Hepatocyte (in vitro differentiated cells): ENCODE results near the gene LOXHD1. TPM values are rescaled to one million over a fixed set of nuclear protein-coding genes. Genes with fewer than 3 reads are reported as not detected.

Source experiments
- DNase-seq: peaks from one replicate; pipeline ENCODE4 v3.0.0-alpha.2; 2016; ENCODE audit warnings: low spot score
- H2AFZ ChIP-seq: fragments of 200-600 bp; sonication (generic); 2 replicates; pipeline ENCODE4 v1.6.0; 2016; ENCODE audit warnings: antibody characterized with exemption, mild to moderate bottlenecking
- H3K27ac ChIP-seq: fragments of 200-600 bp; sonication (generic); 2 replicates; pipeline ENCODE4 v1.5.1; 2016; ENCODE audit warnings: mild to moderate bottlenecking
- H3K27me3 ChIP-seq: fragments of 200-600 bp; sonication (generic); 2 replicates; pipeline ENCODE4 v1.6.1; 2016
- H3K36me3 ChIP-seq: fragments of 200-600 bp; sonication (generic); replicated peaks from 2 replicates; pipeline ENCODE4 v1.5.1; 2016; ENCODE audit warnings: low read depth; ENCODE audit not compliant: insufficient read depth
- H3K4me1 ChIP-seq: fragments of 200-600 bp; sonication (generic); 2 replicates; pipeline ENCODE4 v1.5.1; 2016; ENCODE audit warnings: mild to moderate bottlenecking, moderate library complexity; ENCODE audit not compliant: insufficient read depth
- H3K4me2 ChIP-seq: fragments of 200-600 bp; sonication (generic); 2 replicates; pipeline ENCODE4 v1.6.0; 2016
- H3K4me3 ChIP-seq: fragments of 200-600 bp; sonication (generic); 2 replicates; pipeline ENCODE4 v1.5.1; 2016; ENCODE audit warnings: mild to moderate bottlenecking
- H3K79me2 ChIP-seq: fragments of 200-600 bp; sonication (generic); 2 replicates; pipeline ENCODE4 v1.6.0; 2017; ENCODE audit warnings: mild to moderate bottlenecking
- H3K9me2 ChIP-seq: fragments of 200-600 bp; sonication (generic); replicated peaks from 2 replicates; pipeline ENCODE4 v1.6.0; 2017; ENCODE audit warnings: mild to moderate bottlenecking; ENCODE audit not compliant: insufficient read depth
- H3K9me3 ChIP-seq: fragments of 200-600 bp; sonication (generic); 2 replicates; pipeline ENCODE4 v1.5.1; 2016; ENCODE audit warnings: low read depth, mild to moderate bottlenecking
- H4K20me1 ChIP-seq: fragments of 200-600 bp; sonication (generic); 2 replicates; pipeline ENCODE4 v1.6.0; 2016; ENCODE audit warnings: mild to moderate bottlenecking; ENCODE audit not compliant: insufficient read depth, poor library complexity, severe bottlenecking
- EZH2 ChIP-seq: fragments of 200-600 bp; sonication (generic); IDR thresholded peaks from 2 replicates; pipeline ENCODE4 v1.6.1; 2016; ENCODE audit warnings: antibody characterized with exemption, mild to moderate bottlenecking, borderline replicate concordance
- EZH2phosphoT487 ChIP-seq: fragments of 200-600 bp; sonication (generic); IDR thresholded peaks from one replicate; pipeline ENCODE4 v1.6.1; 2018; ENCODE audit warnings: antibody characterized with exemption, mild to moderate bottlenecking, low read depth, moderate library complexity; ENCODE audit not compliant: unreplicated experiment, severe bottlenecking
- WGBS: methylation state at CpG from one replicate; pipeline ENCODE4 v1.1.6; 2016; ENCODE audit warnings: low lambda C conversion rate; ENCODE audit errors: missing lambda C conversion rate; 5-methylcytosine and 5-hydroxymethylcytosine counted together
- polyA plus RNA-seq: library from polyadenylated mRNA; unstranded; fragments of >200 nt; fragmentation: Nextera tagmentation; extraction: Ambion mirVana; gene quantifications from 2 replicates; pipeline ENCODE4 v1.2.1, GENCODE V29; 2016
- total RNA-seq: library from RNA; depleted of rRNA; stranded (reverse); fragments of >200 nt; gene quantifications from 2 replicates; pipeline ENCODE4 v1.2.3, GENCODE V29; 2014
- TF ChIP-seq, protein P1 (sequence below): fragments of 200-600 bp; sonication (generic); IDR thresholded peaks from 2 replicates; pipeline ENCODE4 v1.5.1; 2016; ENCODE audit warnings: antibody characterized with exemption, mild to moderate bottlenecking; ENCODE audit not compliant: poor library complexity

The LOXHD1 gene
- total and polyA plus RNA-seq, 2 experiments from 2014 or later, result not detected

DNA sequence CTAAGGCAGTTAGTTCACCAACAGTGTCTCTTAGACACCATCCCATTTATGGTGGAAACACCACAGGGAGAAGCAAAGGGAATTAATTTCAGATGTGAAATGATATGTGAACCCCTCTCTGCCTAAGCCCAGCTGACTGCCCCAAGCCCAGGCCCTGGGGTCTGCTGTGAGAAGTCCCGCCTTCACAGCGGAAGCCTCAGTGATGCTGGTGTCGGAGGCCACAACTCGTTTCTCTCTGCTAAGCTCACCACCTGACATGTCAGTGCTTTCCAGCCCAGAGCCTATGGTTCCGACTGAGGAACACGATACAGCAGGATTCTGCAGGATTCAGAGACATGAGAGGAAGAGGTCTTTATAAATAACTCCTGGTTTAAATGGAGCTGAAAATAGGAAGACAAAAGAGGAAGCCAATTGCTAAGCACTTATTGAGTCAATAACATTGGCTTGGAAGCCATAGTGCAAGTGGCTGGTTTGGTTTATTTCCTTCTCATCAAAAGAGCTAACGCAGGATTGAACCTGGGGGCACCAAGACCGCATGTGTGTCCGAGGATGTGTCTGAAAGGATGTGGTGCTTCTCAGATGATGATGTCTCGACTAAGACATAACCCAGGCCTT is 21.9 kb upstream of the LOXHD1 start:
- Histone ChIP-seq H4K20me1 (no peaks in the 10 kb centered on the region), H2AFZ (no peak overlapping the region), H3K27ac (no peak overlapping the region), H3K9me3 (no peaks in the 10 kb centered on the region), H3K79me2 (no peaks in the 10 kb centered on the region), H3K36me3 (no peaks in the 10 kb centered on the region), H3K4me1 (no peaks in the 10 kb centered on the region), H3K4me3 (no peak overlapping the region), H3K27me3 (no peaks in the 10 kb centered on the region), H3K4me2 (no peak overlapping the region), H3K9me2 (no peaks in the 10 kb centered on the region)
- TF ChIP-seq EZH2 (no peak), EZH2phosphoT487 (no peak)
- TF ChIP-seq, protein P1, sequence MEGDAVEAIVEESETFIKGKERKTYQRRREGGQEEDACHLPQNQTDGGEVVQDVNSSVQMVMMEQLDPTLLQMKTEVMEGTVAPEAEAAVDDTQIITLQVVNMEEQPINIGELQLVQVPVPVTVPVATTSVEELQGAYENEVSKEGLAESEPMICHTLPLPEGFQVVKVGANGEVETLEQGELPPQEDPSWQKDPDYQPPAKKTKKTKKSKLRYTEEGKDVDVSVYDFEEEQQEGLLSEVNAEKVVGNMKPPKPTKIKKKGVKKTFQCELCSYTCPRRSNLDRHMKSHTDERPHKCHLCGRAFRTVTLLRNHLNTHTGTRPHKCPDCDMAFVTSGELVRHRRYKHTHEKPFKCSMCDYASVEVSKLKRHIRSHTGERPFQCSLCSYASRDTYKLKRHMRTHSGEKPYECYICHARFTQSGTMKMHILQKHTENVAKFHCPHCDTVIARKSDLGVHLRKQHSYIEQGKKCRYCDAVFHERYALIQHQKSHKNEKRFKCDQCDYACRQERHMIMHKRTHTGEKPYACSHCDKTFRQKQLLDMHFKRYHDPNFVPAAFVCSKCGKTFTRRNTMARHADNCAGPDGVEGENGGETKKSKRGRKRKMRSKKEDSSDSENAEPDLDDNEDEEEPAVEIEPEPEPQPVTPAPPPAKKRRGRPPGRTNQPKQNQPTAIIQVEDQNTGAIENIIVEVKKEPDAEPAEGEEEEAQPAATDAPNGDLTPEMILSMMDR, result no peak
- WGBS, result 86% methylated on average over 10 of the region's 10 CpGs
- no peak for DNase-seq

DNA sequence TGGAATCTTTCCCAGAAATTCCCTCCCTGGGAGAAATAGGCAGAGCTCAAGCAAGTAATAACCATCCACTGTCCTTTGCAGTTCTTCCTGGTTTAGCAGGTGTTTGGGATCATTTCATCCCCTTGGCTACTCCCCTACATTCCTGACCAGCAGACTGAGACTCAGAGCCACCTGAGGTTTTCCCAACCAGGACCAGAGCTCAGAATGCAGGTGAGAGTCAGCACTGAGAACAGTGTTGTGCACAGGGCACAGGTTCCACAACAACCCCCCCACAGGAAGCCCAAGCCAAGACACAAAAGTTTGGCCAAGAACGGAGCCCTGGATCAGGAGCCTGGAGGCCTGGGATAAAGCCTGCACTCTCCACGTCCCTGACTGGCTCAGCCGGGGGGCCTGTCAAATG is 21.0 kb upstream of the LOXHD1 start:
- H3K4me3 ChIP-seq, result no peak overlapping the region
- H3K9me2 ChIP-seq, result no peaks in the 10 kb centered on the region
- H3K36me3 ChIP-seq, result no peaks in the 10 kb centered on the region
- no peaks in the 10 kb centered on the region for H4K20me1 ChIP-seq
- no peak overlapping the region for H2AFZ ChIP-seq
- no peaks in the 10 kb centered on the region for H3K79me2 ChIP-seq
- no peak overlapping the region for H3K27ac ChIP-seq
- WGBS, result 61% methylated on average over 3 of the region's 3 CpGs
- no peak overlapping the region for H3K4me2 ChIP-seq
- H3K9me3 ChIP-seq, result no peaks in the 10 kb centered on the region
- TF ChIP-seq EZH2 (no peak), EZH2phosphoT487 (no peak)
- TF ChIP-seq, protein P1, result no peak
- no peaks in the 10 kb centered on the region for H3K4me1 ChIP-seq
- DNase-seq, result no peak
- H3K27me3 ChIP-seq, result no peaks in the 10 kb centered on the region

DNA sequence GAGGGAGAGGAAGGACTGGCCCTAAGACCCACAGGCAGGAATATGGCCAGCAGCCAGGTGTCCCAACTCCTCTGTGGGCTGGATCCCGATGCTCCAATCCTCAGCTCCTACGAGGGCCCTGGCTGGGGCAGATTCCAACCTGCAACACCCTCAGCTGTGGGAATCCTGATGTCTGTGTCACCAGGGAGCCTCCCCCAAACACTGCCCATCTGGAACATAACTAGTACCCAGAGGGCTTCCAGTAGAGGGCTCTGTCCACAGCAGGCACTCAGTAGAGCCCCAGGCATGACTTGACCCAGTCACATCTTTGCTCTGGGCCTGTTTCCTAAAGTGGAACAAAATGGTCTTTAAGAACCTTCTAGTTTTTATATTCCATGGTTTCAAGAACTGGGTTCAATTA is 20.6 kb upstream of the LOXHD1 start:
- H3K79me2 ChIP-seq, result no peaks in the 10 kb centered on the region
- no peak for TF ChIP-seq EZH2
- TF ChIP-seq EZH2phosphoT487, result no peak
- TF ChIP-seq, protein P1, result no peak

More for the DNA sequence above, 20.6 kb upstream of the LOXHD1 start:
- Histone ChIP-seq H4K20me1 (no peaks in the 10 kb centered on the region), H3K4me1 (no peaks in the 10 kb centered on the region), H3K9me2 (no peaks in the 10 kb centered on the region), H3K4me3 (no peak overlapping the region), H3K27me3 (no peaks in the 10 kb centered on the region), H2AFZ (no peak overlapping the region), H3K4me2 (no peak overlapping the region), H3K9me3 (no peaks in the 10 kb centered on the region), H3K27ac (no peak overlapping the region), H3K36me3 (no peaks in the 10 kb centered on the region)
- no peak for DNase-seq
- WGBS, result 81% methylated on average over 2 of the region's 2 CpGs
